Trophoblast cell (in vitro differentiated cells and primary cell): ENCODE data around the gene ENO1.
A peak's percentile ranks its signal among the peaks of the same experiment; 100 is the strongest.
"Not testable (repeated sequence)": the region's sequence is repeated elsewhere in the genome, so short reads cannot be mapped to it uniquely, and the experiment has no call there.

Experiments
- DNase-seq, 2 donors: peaks; one replicate each; pipeline ENCODE4 v3.0.0-alpha.2; 2016
- H2AFZ ChIP-seq: 2 replicates; pipeline ENCODE4 v1.6.1; 2013; ENCODE audit warnings: low read length, moderate library complexity, mild to moderate bottlenecking; ENCODE audit not compliant: insufficient read depth, poor library complexity
- H2AK5ac ChIP-seq: 2 replicates; pipeline ENCODE4 v1.6.1; 2013; ENCODE audit warnings: mild to moderate bottlenecking, low read length
- H2BK120ac ChIP-seq: 2 replicates; pipeline ENCODE4 v1.6.1; 2013; ENCODE audit warnings: low read length, mild to moderate bottlenecking, moderate library complexity; ENCODE audit not compliant: insufficient read depth, poor library complexity
- H2BK12ac ChIP-seq: 2 replicates; pipeline ENCODE4 v1.6.1; 2013; ENCODE audit warnings: mild to moderate bottlenecking, low read length, moderate library complexity
- H2BK5ac ChIP-seq: 2 replicates; pipeline ENCODE4 v1.6.1; 2013; ENCODE audit warnings: low read length, low read depth, moderate library complexity, mild to moderate bottlenecking; ENCODE audit not compliant: poor library complexity
- H3K14ac ChIP-seq: 2 replicates; pipeline ENCODE4 v1.6.1; 2013; ENCODE audit warnings: mild to moderate bottlenecking, low read length
- H3K18ac ChIP-seq: 2 replicates; pipeline ENCODE4 v1.6.1; 2013; ENCODE audit warnings: mild to moderate bottlenecking, low read length
- H3K23ac ChIP-seq: 2 replicates; pipeline ENCODE4 v1.6.1; 2013; ENCODE audit warnings: low read length
- H3K27ac ChIP-seq: 2 replicates; pipeline ENCODE4 v1.5.1; 2013; ENCODE audit warnings: low read depth, mild to moderate bottlenecking, inconsistent platforms, low read length, moderate library complexity
- H3K27me3 ChIP-seq: 2 replicates; pipeline ENCODE4 v1.6.1; 2013; ENCODE audit warnings: inconsistent platforms, mild to moderate bottlenecking, low read length, moderate library complexity; ENCODE audit not compliant: insufficient read depth
- H3K36me3 ChIP-seq, 2 experiments: 1 replicate in 1 of 2; 2 replicates in 1 of 2; pipeline ENCODE4 v1.6.1; 2013; ENCODE audit warnings: low read length in 2 of 2, mild to moderate bottlenecking in 2 of 2, moderate library complexity in 1 of 2; ENCODE audit not compliant: insufficient read depth in 2 of 2, control insufficient read depth in 1 of 2
- H3K4ac ChIP-seq: 2 replicates; pipeline ENCODE4 v1.6.1; 2013; ENCODE audit warnings: low read depth, mild to moderate bottlenecking, low read length, moderate library complexity
- H3K4me1 ChIP-seq, 2 experiments: 1 replicate in 1 of 2; 2 replicates in 1 of 2; pipeline ENCODE4 v1.6.1; 2013; ENCODE audit warnings: low read length in 2 of 2, mild to moderate bottlenecking in 2 of 2, moderate library complexity in 1 of 2; ENCODE audit not compliant: insufficient read depth in 2 of 2, control insufficient read depth in 1 of 2
- H3K4me2 ChIP-seq: 2 replicates; pipeline ENCODE4 v1.6.1; 2013; ENCODE audit warnings: inconsistent platforms, mild to moderate bottlenecking, low read length, moderate library complexity
- H3K4me3 ChIP-seq: 2 replicates; pipeline ENCODE4 v1.5.1; 2013; ENCODE audit warnings: mild to moderate bottlenecking, low read depth, low read length, inconsistent platforms
- H3K79me1 ChIP-seq: one replicate; pipeline ENCODE4 v1.6.1; 2013; ENCODE audit warnings: low read length
- H3K79me2 ChIP-seq: 2 replicates; pipeline ENCODE4 v1.6.1; 2013; ENCODE audit warnings: low read length, mild to moderate bottlenecking; ENCODE audit not compliant: control insufficient read depth, insufficient read depth, poor library complexity
- H3K9ac ChIP-seq: 2 replicates; pipeline ENCODE4 v1.6.1; 2013; ENCODE audit warnings: mild to moderate bottlenecking, low read length
- H3K9me3 ChIP-seq: 2 replicates; pipeline ENCODE4 v1.6.1; 2013; ENCODE audit warnings: low read depth, mild to moderate bottlenecking, control low read depth, inconsistent platforms, low read length; ENCODE audit not compliant: insufficient read depth
- H4K12ac ChIP-seq: 2 replicates; pipeline ENCODE4 v1.6.1; 2013; ENCODE audit warnings: low read depth, mild to moderate bottlenecking, low read length, moderate library complexity
- H4K8ac ChIP-seq: 2 replicates; pipeline ENCODE4 v1.6.1; 2013; ENCODE audit warnings: low read depth, mild to moderate bottlenecking, low read length, moderate library complexity
- H4K91ac ChIP-seq: one replicate; pipeline ENCODE4 v1.6.1; 2013; ENCODE audit warnings: low read depth, mild to moderate bottlenecking, low read length, moderate library complexity
- WGBS: extraction: QIAGEN DNeasy Blood & Tissue Kit; methylation state at CpG from one replicate; pipeline ENCODE4 v1.1.7; 2013; ENCODE audit warnings: missing lambda C conversion rate; ENCODE audit not compliant: insufficient read length, insufficient coverage; ENCODE audit errors: extremely low coverage; 5-methylcytosine and 5-hydroxymethylcytosine counted together

Gene ENO1

DNA sequence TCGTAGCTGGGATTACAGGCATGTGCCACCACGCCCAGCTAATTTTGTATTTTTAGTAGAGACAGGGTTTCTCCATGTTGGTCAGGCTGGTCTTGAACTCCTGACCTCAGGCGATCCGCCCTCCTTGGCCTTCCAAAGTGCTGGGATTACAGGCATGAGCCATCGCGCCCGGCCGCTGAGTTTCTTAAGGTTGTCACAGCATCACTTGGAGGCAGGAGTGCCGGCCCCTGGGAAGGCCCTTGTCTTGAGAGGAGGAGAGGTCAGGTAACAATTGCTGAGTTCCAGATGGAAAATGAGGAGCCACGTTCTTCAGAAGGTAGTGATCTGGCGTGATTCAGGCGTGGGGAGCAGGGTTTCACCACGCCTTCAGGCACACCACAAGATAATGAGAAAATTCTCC is 5.6 kb upstream of the ENO1 start:
- not testable (repeated sequence) for H3K4me2 ChIP-seq, H3K4ac ChIP-seq, H3K9me3 ChIP-seq, H3K79me2 ChIP-seq, H3K9ac ChIP-seq, H4K91ac ChIP-seq, H3K36me3 ChIP-seq, H3K79me1 ChIP-seq, H2BK5ac ChIP-seq, H2AFZ ChIP-seq, H2BK12ac ChIP-seq, DNase-seq, H3K27me3 ChIP-seq, H2BK120ac ChIP-seq, H3K18ac ChIP-seq, H3K14ac ChIP-seq, H3K27ac ChIP-seq, H4K12ac ChIP-seq, H3K23ac ChIP-seq, H2AK5ac ChIP-seq, H3K4me3 ChIP-seq, H4K8ac ChIP-seq
- WGBS = no CpG with 5 or more reads among the region's 13 CpGs
- peaks cover 6 to 13% of the 10 kb centered on the region in 2 experiments for H3K4me1 ChIP-seq

DNA sequence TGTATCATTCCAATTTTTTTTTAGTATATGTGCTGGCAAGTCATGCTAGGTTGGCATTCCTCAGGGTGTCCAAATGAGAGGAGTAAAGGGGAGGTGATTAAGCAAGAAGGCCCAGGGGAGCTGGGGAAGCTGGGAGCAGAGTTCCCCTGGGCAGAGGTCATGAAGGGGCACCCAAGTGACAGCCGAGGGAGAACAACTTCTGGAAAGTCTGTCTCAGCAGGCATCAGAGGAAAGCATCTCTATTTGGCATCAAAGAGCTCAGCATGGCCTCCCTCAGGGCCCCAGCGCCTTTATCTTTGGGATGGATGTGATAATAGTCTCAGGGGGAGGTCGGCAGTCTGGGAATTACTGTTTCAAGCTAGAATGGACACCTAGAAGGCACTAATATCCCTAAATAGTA is 5.0 kb upstream of the ENO1 start:
- H3K27me3 ChIP-seq = no peaks in the 10 kb centered on the region
- DNase-seq = no peak
- H2BK5ac ChIP-seq = no peak overlapping the region
- no peak overlapping the region for H3K9ac ChIP-seq
- no peak overlapping the region for H2AFZ ChIP-seq
- H3K9me3 ChIP-seq = no peaks in the 10 kb centered on the region
- H3K4me1 ChIP-seq = peaks cover 8 to 11% of the 10 kb centered on the region in 2 experiments
- H2BK120ac ChIP-seq = no peak overlapping the region
- H3K4ac ChIP-seq = no peak overlapping the region
- H4K91ac ChIP-seq = no peak overlapping the region
- H3K79me1 ChIP-seq = peaks cover 11% of the 10 kb centered on the region
- H3K18ac ChIP-seq = no peak overlapping the region
- no CpG with 5 or more reads among the region's 3 CpGs for WGBS
- H3K36me3 ChIP-seq = no peaks in the 10 kb centered on the region
- no peak overlapping the region for H3K27ac ChIP-seq
- H4K8ac ChIP-seq = no peak overlapping the region
- no peak overlapping the region for H3K23ac ChIP-seq
- H3K4me2 ChIP-seq = no peak overlapping the region
- H3K4me3 ChIP-seq = no peak overlapping the region
- H4K12ac ChIP-seq = no peak overlapping the region
- no peak overlapping the region for H2AK5ac ChIP-seq
- H3K14ac ChIP-seq = no peak overlapping the region
- no peak overlapping the region for H2BK12ac ChIP-seq
- H3K79me2 ChIP-seq = peaks cover 6% of the 10 kb centered on the region

GRCh38 chr1:8879922-8880676 is 1.6 kb upstream of the ENO1 start:
- Histone ChIP-seq H3K18ac (no peak overlapping the region), H4K8ac (peak overlapping the region; percentile 49), H3K79me2 (peaks cover 25% of the 10 kb centered on the region), H3K79me1 (peaks cover 28% of the 10 kb centered on the region), H4K12ac (no peak overlapping the region), H2BK5ac (no peak overlapping the region), H2AK5ac (no peak overlapping the region), H3K14ac (no peak overlapping the region), H3K9me3 (no peaks in the 10 kb centered on the region), H2AFZ (peak overlapping the region; percentile 35), H4K91ac (no peak overlapping the region), H3K4me1 (peaks cover 8 to 16% of the 10 kb centered on the region in 2 experiments), H3K27me3 (no peaks in the 10 kb centered on the region), H2BK120ac (no peak overlapping the region), H3K9ac (no peak overlapping the region), H3K27ac (peak overlapping the region; percentile 26), H3K36me3 (peaks cover 4 to 6% of the 10 kb centered on the region in 2 experiments), H3K4me2 (no peak overlapping the region), H3K4me3 (no peak overlapping the region), H3K23ac (no peak overlapping the region), H3K4ac (no peak overlapping the region), H2BK12ac (no peak overlapping the region)
- DNase-seq = peak; percentile 82 to 95
- WGBS = no CpG with 5 or more reads among the region's 9 CpGs

DNA sequence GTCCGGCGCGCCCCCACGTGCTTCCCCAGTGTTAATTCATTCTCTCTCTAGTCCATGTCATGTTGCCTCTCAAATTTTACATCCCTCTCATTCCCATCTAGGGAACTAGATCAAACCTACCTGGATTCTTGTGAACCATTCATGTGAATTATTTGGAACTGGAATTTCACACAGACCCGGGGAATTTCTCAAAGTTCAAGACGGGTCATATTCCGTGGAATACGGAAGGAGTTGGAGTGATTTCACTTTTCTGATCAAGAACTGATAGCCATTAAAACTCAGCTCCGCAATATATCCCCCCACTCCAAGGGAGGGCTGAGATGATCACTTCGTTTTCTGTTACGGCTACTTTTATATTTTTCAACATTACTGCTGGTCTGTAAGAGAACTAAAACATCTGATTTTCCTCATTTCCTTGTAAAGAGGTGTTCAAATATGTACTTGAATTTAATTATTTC is 1.0 kb upstream of the ENO1 start:
- Histone ChIP-seq H2BK5ac (peak overlapping the region; percentile 98), H4K91ac (peak overlapping the region; percentile 99), H3K4me1 (peaks cover 8 to 16% of the 10 kb centered on the region in 2 experiments), H4K8ac (peak overlapping the region; percentile 99), H3K4ac (peak overlapping the region; percentile 97), H3K79me1 (peaks cover 27% of the 10 kb centered on the region), H2AFZ (peak overlapping the region; percentile 97), H3K36me3 (peaks cover 6 to 9% of the 10 kb centered on the region in 2 experiments), H3K4me3 (no peak overlapping the region), H3K4me2 (peak overlapping the region; percentile 84), H2BK120ac (peak overlapping the region; percentile 92), H2BK12ac (no peak overlapping the region), H3K9me3 (no peaks in the 10 kb centered on the region), H3K14ac (peak overlapping the region; percentile 95), H3K27ac (peak overlapping the region; percentile 86), H3K9ac (no peak overlapping the region), H3K27me3 (no peaks in the 10 kb centered on the region), H2AK5ac (peak overlapping the region; percentile 93), H4K12ac (peak overlapping the region; percentile 99), H3K18ac (peak overlapping the region; percentile 99), H3K23ac (no peak overlapping the region), H3K79me2 (peaks cover 27% of the 10 kb centered on the region)
- peak; percentile 78 to 96 for DNase-seq
- WGBS = no CpG with 5 or more reads among the region's 11 CpGs
